ENCODE measurements around the gene CCN6. TPM values are rescaled to one million over a fixed set of nuclear protein-coding genes. Genes with fewer than 3 reads are reported as not detected.

Gene CCN6
- polyA plus RNA-seq, 1 donor from 2014 or later: not detected

DNA sequence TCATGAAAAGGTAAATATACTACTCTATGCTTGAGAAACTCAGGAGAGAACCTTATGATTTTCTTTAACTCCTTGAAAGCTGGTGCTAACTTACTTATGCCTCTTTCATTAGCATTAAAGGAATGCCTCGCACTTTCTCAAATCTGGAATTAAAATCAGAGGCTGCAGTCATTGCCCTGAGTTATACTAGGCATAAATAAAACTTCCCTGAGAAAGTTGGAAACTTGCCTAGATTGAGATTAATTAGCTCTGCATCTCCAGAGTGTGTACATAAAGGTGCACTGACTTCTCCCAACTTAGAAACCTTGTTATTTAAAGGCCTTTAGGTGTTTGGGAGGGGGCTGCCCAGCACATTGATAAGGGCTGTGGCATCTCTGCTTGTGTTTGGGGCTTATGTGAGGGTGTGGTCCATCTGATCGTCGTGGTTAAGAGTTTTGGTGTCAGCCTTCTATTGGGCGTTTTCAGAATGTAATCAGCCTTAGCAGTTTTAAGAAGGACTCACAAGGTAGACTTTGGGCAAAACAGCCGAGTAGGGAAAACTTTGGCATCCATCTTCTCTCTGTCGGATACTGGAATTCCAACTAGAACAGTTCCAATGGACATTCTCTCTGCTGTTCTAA, 32.1 kb upstream of the CCN6 start:
- H3F3A ChIP-seq (ENCODE audit: insufficient read depth, low read length, poor library complexity, severe bottlenecking): no peaks in the 10 kb centered on the region
- H3K9ac ChIP-seq (ENCODE audit: low read length): no peak overlapping the region
- no peaks in the 10 kb centered on the region for H3K36me3 ChIP-seq (ENCODE audit: insufficient read depth, low read length)
- no peak for TF ChIP-seq RAD21 (conservative IDR thresholded peaks at IDR 0.05)
- TF ChIP-seq POLR2AphosphoS5 (IDR thresholded peaks at IDR 0.05): no peak
- TF ChIP-seq EP300 (conservative IDR thresholded peaks at IDR 0.05; ENCODE audit: poor library complexity, severe bottlenecking): no peak
- no peaks in the 10 kb centered on the region for H3K79me2 ChIP-seq (replicated peaks; ENCODE audit: insufficient read depth, low read length)
- no peaks in the 10 kb centered on the region for H4K20me1 ChIP-seq (ENCODE audit: insufficient read depth)
- peaks cover 6% of the 10 kb centered on the region for H3K9me3 ChIP-seq (ENCODE audit: low read length)
- H3K27me3 ChIP-seq (ENCODE audit: insufficient read depth, low read depth, low read length): no peaks in the 10 kb centered on the region
- H3K4me2 ChIP-seq (ENCODE audit: low read length): no peak overlapping the region
- no peak overlapping the region for H2AFZ ChIP-seq (ENCODE audit: low read depth, low read length)
- H3K4me3 ChIP-seq (ENCODE audit: low read length): no peak overlapping the region
- no peaks in the 10 kb centered on the region for H3K9me2 ChIP-seq (ENCODE audit: insufficient read depth, low read length)
- H3K27ac ChIP-seq (ENCODE audit: low read length): no peak overlapping the region

- Histone ChIP-seq H3K36me3 (ENCODE audit: insufficient read depth, low read length) (no peaks in the 10 kb centered on the region), H4K20me1 (ENCODE audit: insufficient read depth) (no peaks in the 10 kb centered on the region), H3K4me2 (ENCODE audit: low read length) (no peak overlapping the region), H3F3A (ENCODE audit: insufficient read depth, low read length, poor library complexity, severe bottlenecking) (no peaks in the 10 kb centered on the region), H3K9ac (ENCODE audit: low read length) (no peak overlapping the region), H2AFZ (ENCODE audit: low read depth, low read length) (no peak overlapping the region), H3K79me2 (replicated peaks; ENCODE audit: insufficient read depth, low read length) (no peaks in the 10 kb centered on the region), H3K9me2 (ENCODE audit: insufficient read depth, low read length) (no peaks in the 10 kb centered on the region), H3K27ac (ENCODE audit: low read length) (no peak overlapping the region), H3K27me3 (ENCODE audit: insufficient read depth, low read depth, low read length) (no peaks in the 10 kb centered on the region), H3K9me3 (ENCODE audit: low read length) (peaks cover 6% of the 10 kb centered on the region), H3K4me3 (ENCODE audit: low read length) (no peak overlapping the region)
- TF ChIP-seq RAD21 (conservative IDR thresholded peaks at IDR 0.05): no peak
- no peak for TF ChIP-seq SMC3 (conservative IDR thresholded peaks at IDR 0.05; ENCODE audit: poor library complexity)
- no peak for TF ChIP-seq EZH2 (IDR thresholded peaks at IDR 0.05; ENCODE audit: borderline replicate concordance, insufficient read depth, low read length, poor library complexity, severe bottlenecking)
- TF ChIP-seq POLR2AphosphoS5 (IDR thresholded peaks at IDR 0.05): no peak
- TF ChIP-seq EP300 (conservative IDR thresholded peaks at IDR 0.05; ENCODE audit: poor library complexity, severe bottlenecking): no peak
- no peak for TF ChIP-seq REST (IDR thresholded peaks at IDR 0.05; ENCODE audit: borderline replicate concordance)
- no peak for TF ChIP-seq MXI1 (conservative IDR thresholded peaks at IDR 0.05; ENCODE audit: poor library complexity, severe bottlenecking)
- TF ChIP-seq TAF1 (IDR thresholded peaks at IDR 0.05; ENCODE audit: low read depth): no peak
- TF ChIP-seq, protein P1, sequence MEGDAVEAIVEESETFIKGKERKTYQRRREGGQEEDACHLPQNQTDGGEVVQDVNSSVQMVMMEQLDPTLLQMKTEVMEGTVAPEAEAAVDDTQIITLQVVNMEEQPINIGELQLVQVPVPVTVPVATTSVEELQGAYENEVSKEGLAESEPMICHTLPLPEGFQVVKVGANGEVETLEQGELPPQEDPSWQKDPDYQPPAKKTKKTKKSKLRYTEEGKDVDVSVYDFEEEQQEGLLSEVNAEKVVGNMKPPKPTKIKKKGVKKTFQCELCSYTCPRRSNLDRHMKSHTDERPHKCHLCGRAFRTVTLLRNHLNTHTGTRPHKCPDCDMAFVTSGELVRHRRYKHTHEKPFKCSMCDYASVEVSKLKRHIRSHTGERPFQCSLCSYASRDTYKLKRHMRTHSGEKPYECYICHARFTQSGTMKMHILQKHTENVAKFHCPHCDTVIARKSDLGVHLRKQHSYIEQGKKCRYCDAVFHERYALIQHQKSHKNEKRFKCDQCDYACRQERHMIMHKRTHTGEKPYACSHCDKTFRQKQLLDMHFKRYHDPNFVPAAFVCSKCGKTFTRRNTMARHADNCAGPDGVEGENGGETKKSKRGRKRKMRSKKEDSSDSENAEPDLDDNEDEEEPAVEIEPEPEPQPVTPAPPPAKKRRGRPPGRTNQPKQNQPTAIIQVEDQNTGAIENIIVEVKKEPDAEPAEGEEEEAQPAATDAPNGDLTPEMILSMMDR (IDR thresholded peaks at IDR 0.05; ENCODE audit: poor library complexity, severe bottlenecking): no peak
Measured at GRCh38 chr6:112022749-112023148, 31.2 kb upstream of the CCN6 start.

Data from neural cell (in vitro differentiated cells).